Activated naive CD4-positive, alpha-beta T cell treated with anti-CD3 and anti-CD28 coated beads for 36 hours (primary cell): ENCODE results near the gene ITGB4. TPM values are rescaled to one million over a fixed set of nuclear protein-coding genes. Genes with fewer than 3 reads are reported as not detected.
"Not testable (repeated sequence)": the region's sequence is repeated elsewhere in the genome, so short reads cannot be mapped to it uniquely, and the experiment has no call there.

Experiments
- CTCF ChIA-PET: fragments of 350-600 bp; sonication (Branson Sonifier 250); formaldehyde crosslinking; loops from one replicate; lab custom pipeline; 2021; ENCODE audit warnings: antibody characterized with exemption; lab: Charles Lee
- DNase-seq: peaks from one replicate; pipeline ENCODE4 v3.0.0-alpha.2; 2020
- H3K27ac Mint-ChIP-seq: one replicate; pipeline ENCODE4 v1.8.0; 2021; ENCODE audit warnings: mild to moderate bottlenecking, mixed read lengths
- H3K27me3 Mint-ChIP-seq: one replicate; pipeline ENCODE4 v1.8.0; 2021; ENCODE audit warnings: low read depth, mixed read lengths
- H3K36me3 Mint-ChIP-seq: one replicate; pipeline ENCODE4 v1.8.0; 2021; ENCODE audit warnings: low read depth, mixed read lengths
- H3K4me1 Mint-ChIP-seq: one replicate; pipeline ENCODE4 v1.8.0; 2021; ENCODE audit warnings: low read depth, mixed read lengths
- H3K4me3 Mint-ChIP-seq: one replicate; pipeline ENCODE4 v1.8.0; 2021; ENCODE audit warnings: mild to moderate bottlenecking, moderate library complexity, mixed read lengths
- H3K9me3 Mint-ChIP-seq: one replicate; pipeline ENCODE4 v1.8.0; 2021; ENCODE audit warnings: mixed read lengths
- intact Hi-C: fragments of 100-400 bp; cut with micrococcal nuclease; formaldehyde crosslinking; loops from one replicate; pipeline ENCODE4 v1.15.1; 2023
- total RNA-seq, 2 experiments: library from RNA; stranded (reverse); gene quantifications; one replicate each; pipeline ENCODE4 v1.2.3, GENCODE V29; 2021

ITGB4 gene
- total RNA-seq, 2 experiments from 2014 or later: 0.83 to 1.0 TPM

DNA sequence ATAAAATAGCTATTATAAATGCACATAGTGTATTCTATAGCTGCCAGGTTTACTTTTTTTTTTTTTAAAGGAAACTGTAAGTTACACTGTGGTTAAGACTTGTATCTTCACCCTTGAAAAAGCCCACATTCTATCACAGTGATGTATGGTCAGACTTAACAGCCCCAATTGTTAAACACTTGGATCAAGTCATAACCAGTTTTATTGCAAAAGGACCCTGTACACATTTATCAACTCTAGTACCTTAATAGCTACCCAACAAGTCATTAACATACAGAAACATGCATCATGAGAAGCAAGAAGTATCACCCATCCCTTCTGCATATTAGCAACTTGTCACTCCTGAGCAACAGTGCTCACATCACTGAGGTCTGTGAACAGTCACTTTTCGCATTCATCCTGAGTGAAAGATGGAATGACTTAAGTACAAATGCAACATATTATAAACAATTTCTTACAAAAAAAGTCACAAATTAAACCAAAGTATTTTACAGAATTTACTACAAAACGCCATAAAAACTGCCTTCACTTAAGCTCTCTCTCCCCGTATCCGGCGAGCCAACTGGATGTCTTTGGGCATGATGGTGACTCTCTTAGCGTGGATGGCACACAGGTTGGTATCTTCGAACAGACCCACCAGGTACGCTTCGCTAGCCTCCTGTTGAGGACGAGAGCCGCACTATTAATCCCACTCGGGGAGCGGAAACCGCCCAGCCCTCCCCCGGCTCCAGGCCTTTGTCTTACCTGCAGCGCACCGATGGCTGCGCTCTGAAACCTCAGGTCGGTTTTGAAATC, 57.0 kb downstream of the ITGB4 start:
- not testable (repeated sequence) for H3K9me3 Mint-ChIP-seq, H3K27me3 Mint-ChIP-seq, DNase-seq
- Mint-ChIP-seq H3K36me3 (peaks cover 35% of the 10 kb centered on the region), H3K4me3 (peak overlapping the region; percentile 91), H3K27ac (peak overlapping the region; percentile 99), H3K4me1 (peaks cover 45% of the 10 kb centered on the region)
- intact Hi-C loops: loop anchor here (2.0 to 5.0 kb wide), 4 partner anchors 49 to 489 kb away; partner anchors contain the start of genes GALR2, SRP68, TRIM65 and UBALD2
- CTCF ChIA-PET: interaction anchor here (0.7 to 5.7 kb wide), 6 partner anchors 10 to 384 kb away, joined by 3 to 30 read pairs (median 5); partner anchors contain the start of gene GALK1

DNA sequence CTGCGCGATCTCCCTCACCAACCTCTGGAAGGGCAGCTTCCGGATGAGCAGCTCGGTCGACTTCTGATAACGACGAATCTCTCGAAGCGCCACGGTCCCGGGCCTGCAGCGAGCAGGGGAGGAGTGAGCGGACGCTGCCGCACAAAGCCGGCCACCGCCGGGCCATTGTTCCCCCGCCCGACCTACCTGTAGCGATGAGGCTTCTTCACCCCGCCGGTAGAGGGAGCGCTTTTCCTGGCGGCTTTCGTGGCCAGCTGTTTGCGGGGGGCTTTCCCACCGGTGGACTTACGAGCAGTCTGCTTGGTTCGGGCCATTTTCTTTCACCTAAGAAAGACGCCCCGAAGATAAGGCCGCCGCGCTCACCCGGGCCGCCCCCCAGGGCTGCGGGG, 57.6 kb downstream of the ITGB4 start:
- Mint-ChIP-seq H3K4me1 (peaks cover 50% of the 10 kb centered on the region), H3K4me3 (peak overlapping the region; percentile 91), H3K27ac (peak overlapping the region; percentile 99), H3K9me3 (no peaks in the 10 kb centered on the region), H3K36me3 (peaks cover 35% of the 10 kb centered on the region), H3K27me3 (peaks cover 3% of the 10 kb centered on the region)
- no peak for DNase-seq
- CTCF ChIA-PET: interaction anchor here (0.8 to 5.7 kb wide), 2 partner anchors 11 to 14 kb away, joined by 4 to 30 read pairs; partner anchors contain the start of gene GALK1
- intact Hi-C loops: loop anchor here (1.0 to 5.0 kb wide), 7 partner anchors 48 to 488 kb away; partner anchors contain the start of genes GALR2, SRP68, TRIM65 and UBALD2

DNA sequence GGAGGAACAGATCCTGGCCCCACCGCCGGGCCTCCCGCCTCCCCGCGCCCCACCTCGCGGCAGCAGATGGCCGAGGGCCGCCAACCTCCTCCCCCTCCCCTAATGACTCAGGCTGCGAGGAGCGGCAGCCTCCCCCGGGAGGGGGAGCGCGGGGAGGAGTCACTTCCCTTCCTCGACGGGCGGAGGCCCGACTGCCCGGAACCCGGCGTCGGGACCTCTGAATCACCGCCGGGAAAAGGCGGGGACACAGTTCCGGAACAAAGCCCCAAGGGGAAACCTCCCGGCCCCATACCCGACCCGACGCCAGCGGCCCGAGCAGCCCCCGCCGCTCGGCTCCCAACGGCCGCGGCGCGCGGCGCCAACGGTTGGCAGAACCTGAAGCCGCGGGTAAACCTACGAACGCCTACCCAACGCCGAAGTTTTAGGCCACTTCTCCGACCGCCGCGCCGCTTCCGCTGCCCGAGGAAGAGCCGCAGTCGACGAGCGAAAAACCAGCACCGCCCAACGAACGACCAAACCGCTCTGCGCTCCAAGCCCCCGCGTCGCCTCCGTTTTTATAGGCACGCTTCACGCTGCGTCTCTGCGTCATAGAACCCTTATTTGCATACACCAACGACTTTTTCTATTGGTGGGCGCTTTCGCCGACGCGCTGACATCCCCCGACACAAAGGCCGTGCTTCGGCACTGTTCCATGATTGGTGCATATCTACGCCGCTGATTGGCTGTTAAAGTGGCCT, 58.2 kb downstream of the ITGB4 start:
- DNase-seq: peak; percentile 97
- CTCF ChIA-PET: interaction anchor here (1.0 to 5.7 kb wide), 3 partner anchors 14 to 77 kb away, joined by 3 to 30 read pairs (median 4); partner anchors contain the start of gene GALK1
- Mint-ChIP-seq H3K27me3 (peaks cover 3% of the 10 kb centered on the region), H3K4me3 (peak overlapping the region; percentile 91), H3K4me1 (peaks cover 54% of the 10 kb centered on the region), H3K36me3 (peaks cover 35% of the 10 kb centered on the region), H3K9me3 (no peaks in the 10 kb centered on the region), H3K27ac (peak overlapping the region; percentile 99)
- intact Hi-C loops: loop anchor here (1.0 to 5.0 kb wide), 7 partner anchors 47 to 488 kb away; partner anchors contain the start of genes GALR2, SRP68, TRIM65 and UBALD2

DNA sequence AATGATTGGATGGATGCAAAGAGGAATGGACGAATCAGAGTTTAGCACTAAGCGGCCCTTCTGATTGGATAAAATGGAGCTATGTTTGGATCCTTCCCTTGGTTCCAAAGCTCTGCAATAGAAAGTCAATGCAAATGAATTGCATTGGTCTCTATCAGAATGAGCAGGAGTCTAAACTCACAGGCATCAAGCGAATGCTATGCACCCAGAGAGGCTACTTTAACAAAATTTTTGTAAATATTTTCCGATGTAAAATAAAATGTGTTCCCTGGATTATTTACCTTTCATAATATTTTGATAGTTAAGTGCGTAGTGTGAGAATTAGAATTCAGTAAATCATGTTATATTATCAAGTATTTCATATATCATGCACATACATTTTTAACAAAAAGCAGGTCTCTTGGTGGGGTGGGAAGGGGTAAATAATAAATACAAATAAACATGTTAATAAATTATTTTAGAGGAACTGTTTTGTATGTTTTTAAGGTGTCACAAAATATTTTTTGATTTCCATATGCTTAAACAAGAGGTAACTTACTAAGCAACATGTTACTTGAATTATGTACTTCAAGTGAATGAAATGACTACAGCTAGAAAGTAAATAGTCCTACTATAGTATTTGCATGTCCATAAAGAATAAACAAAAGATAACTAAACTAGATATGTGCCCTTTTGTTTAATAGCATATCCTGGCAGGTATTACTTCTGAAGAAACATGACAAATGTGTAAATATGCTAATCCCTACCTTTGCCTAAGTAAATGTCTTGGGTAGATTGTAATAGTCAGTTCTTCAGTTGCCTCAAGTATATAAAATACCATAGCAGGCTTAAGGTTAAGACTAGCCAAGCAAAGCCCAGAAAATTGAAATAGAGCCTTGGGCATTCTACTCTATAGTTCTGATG, 59.0 kb downstream of the ITGB4 start:
- H3K27ac Mint-ChIP-seq: peak overlapping the region; percentile 99
- peaks cover 35% of the 10 kb centered on the region for H3K36me3 Mint-ChIP-seq
- H3K9me3 Mint-ChIP-seq: no peaks in the 10 kb centered on the region
- H3K27me3 Mint-ChIP-seq: peaks cover 3% of the 10 kb centered on the region
- DNase-seq: no peak
- peak overlapping the region; percentile 91 for H3K4me3 Mint-ChIP-seq
- intact Hi-C loops: loop anchor here (1.0 to 10.0 kb wide), 11 partner anchors 47 to 735 kb away; partner anchors contain the start of genes GALR2, GGA3, MRPS7 and SRP68
- peaks cover 54% of the 10 kb centered on the region for H3K4me1 Mint-ChIP-seq
- CTCF ChIA-PET: interaction anchor here (1.0 to 1.4 kb wide), 2 partner anchors 47 to 76 kb away, joined by 3 to 4 read pairs; no protein-coding TSS in a partner anchor

- Mint-ChIP-seq H3K4me1 (peaks cover 50% of the 10 kb centered on the region), H3K36me3 (peaks cover 11% of the 10 kb centered on the region), H3K9me3 (no peaks in the 10 kb centered on the region)
Observed at GRCh38 chr17:75783069-75783783, 62.0 kb downstream of the ITGB4 start.

GRCh38 chr17:75783803-75784472, 62.7 kb downstream of the ITGB4 start:
- CTCF ChIA-PET: interaction anchor here (0.6 to 2.7 kb wide), 11 partner anchors 11 to 278 kb away, joined by 3 to 17 read pairs (median 4); partner anchors contain the start of gene GALK1
- H3K4me3 Mint-ChIP-seq: peak overlapping the region; percentile 90
- peak; percentile 43 for DNase-seq
- H3K27me3 Mint-ChIP-seq: peaks cover 3% of the 10 kb centered on the region
- no peaks in the 10 kb centered on the region for H3K9me3 Mint-ChIP-seq
- intact Hi-C loops: loop anchor here (1.0 to 10.0 kb wide), 13 partner anchors 8 to 731 kb away; partner anchors contain the start of genes ACOX1, GGA3, MRPS7 and RECQL5
- peaks cover 49% of the 10 kb centered on the region for H3K4me1 Mint-ChIP-seq
- H3K36me3 Mint-ChIP-seq: peaks cover 4% of the 10 kb centered on the region
- peak overlapping the region; percentile 100 for H3K27ac Mint-ChIP-seq

More at GRCh38 chr17:75783069-75783783, 62.0 kb downstream of the ITGB4 start:
- CTCF ChIA-PET: interaction anchor here (0.6 to 2.7 kb wide), 18 partner anchors 10 to 729 kb away, joined by 3 to 17 read pairs (median 4); partner anchors contain the start of gene GALK1
- Mint-ChIP-seq H3K4me3 (peak overlapping the region; percentile 90), H3K27ac (peak overlapping the region; percentile 100), H3K27me3 (peaks cover 3% of the 10 kb centered on the region)
- intact Hi-C loops: loop anchor here (5.0 to 10.0 kb wide), 4 partner anchors 409 to 732 kb away; partner anchors contain the start of genes GGA3, MRPS7 and SUMO2
- DNase-seq: no peak

DNA sequence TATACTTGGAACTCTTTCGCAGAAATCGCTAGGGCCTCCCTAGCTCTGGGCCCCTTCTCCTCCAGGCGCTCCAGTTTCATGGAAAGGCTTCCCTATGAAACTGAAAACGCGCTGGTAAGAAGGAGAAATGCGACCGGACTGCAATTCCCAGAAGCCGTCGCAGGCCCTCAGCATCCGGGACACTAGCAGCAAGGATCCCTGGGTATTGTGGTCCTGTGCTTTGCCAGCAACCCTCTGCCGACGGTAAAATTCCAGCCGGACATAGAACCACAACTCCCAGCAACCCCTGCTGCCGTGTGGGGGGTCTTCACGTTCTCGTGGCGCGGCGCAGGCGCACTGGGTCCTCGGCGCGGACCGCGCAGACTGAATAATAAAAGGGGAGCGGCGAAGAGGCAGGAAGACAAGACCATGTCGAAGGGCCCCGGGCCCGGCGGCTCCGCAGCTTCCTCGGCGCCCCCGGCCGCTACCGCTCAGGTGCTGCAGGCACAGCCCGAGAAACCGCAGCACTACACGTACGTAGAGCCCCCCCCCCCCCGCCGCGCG, 63.3 kb downstream of the ITGB4 start, which contains the start of gene UNK:
Gene UNK (plus strand): TSS at position 334 of the 543 bp plus-strand sequence. CDS start 75 bp downstream, at position 409.
- peak; percentile 98 for DNase-seq
- H3K27ac Mint-ChIP-seq: peak within 1 kb of the TSS; percentile 100
- peaks cover 51% of the 10 kb centered on the region for H3K4me1 Mint-ChIP-seq
- intact Hi-C loops: loop anchor here (1.0 to 10.0 kb wide), 13 partner anchors 8 to 730 kb away; partner anchors contain the start of genes ACOX1, GGA3, MRPS7 and RECQL5
- peaks cover 2% of the 10 kb centered on the region for H3K27me3 Mint-ChIP-seq
- peak within 1 kb of the TSS; percentile 90 for H3K4me3 Mint-ChIP-seq
- CTCF ChIA-PET: interaction anchor here (1.3 to 2.7 kb wide), 3 partner anchors 20 to 42 kb away, joined by 3 to 17 read pairs (median 7); partner anchors contain the start of gene GALK1
- no peaks in the 10 kb centered on the region for H3K9me3 Mint-ChIP-seq
- H3K36me3 Mint-ChIP-seq: peaks cover 3% of the 10 kb centered on the region

DNA sequence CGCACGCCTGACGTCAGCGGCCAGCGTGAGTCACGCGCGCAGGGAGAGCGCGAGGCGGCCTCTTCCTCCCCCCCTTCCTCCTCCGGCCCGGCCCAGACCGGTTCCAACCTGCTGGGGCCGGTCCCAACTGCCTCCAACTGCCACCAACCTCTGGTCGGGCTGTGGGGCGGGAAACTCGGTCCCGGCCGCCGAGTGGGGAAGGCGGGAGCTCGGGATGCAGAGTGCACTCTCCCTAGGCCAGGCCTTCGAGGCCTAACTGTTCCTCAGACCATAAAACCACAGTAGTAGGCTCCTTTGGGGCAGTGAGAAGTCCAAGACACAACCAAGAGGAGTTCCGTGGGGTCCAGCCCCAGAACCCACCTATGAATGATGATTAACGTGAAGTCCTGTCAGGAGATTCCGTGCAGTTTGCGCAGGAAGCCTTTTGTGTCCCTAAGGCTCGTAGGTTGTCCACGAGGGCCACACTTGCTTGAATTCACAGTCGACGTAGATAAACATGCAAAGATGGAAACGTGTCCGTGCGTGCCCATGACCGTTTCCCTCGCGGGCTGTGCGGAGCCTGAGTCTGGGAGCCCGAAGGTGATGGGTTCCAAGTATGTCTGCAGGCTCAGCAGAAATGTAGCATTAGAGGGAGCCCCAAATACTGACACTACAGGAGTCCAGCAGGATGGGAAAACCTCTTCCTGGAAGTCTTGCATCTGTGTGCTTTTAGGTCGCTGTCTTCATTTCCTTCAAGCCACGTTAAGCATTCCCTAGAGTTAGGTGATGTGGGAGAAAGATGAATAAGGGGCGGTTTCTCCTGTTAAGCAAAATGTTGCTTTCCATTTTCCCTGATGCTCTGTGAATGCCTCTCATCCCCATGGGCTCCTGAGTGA, 64.0 kb downstream of the ITGB4 start:
- Mint-ChIP-seq H3K27me3 (no peaks in the 10 kb centered on the region), H3K4me1 (peaks cover 45% of the 10 kb centered on the region), H3K36me3 (peaks cover 1% of the 10 kb centered on the region), H3K9me3 (no peaks in the 10 kb centered on the region), H3K4me3 (peak overlapping the region; percentile 90), H3K27ac (peak overlapping the region; percentile 100)
- CTCF ChIA-PET: interaction anchor here (0.6 to 3.3 kb wide), 7 partner anchors 9 to 45 kb away, joined by 3 to 18 read pairs (median 6); partner anchors contain the start of gene GALK1
- intact Hi-C loops: loop anchor here (2.0 to 10.0 kb wide), 4 partner anchors 48 to 730 kb away; partner anchors contain the start of genes GGA3, MRPS7 and SUMO2
- DNase-seq: peak; percentile 93

- CTCF ChIA-PET: interaction anchor here (0.6 to 1.1 kb wide), 3 partner anchors 36 to 88 kb away, joined by 3 to 4 read pairs (median 3); partner anchors contain the start of gene TRIM47
- no peak overlapping the region for H3K4me3 Mint-ChIP-seq
- no peak for DNase-seq
- no peaks in the 10 kb centered on the region for H3K27me3 Mint-ChIP-seq
- no peaks in the 10 kb centered on the region for H3K9me3 Mint-ChIP-seq
- H3K4me1 Mint-ChIP-seq: peaks cover 38% of the 10 kb centered on the region
- no peak overlapping the region for H3K27ac Mint-ChIP-seq
- intact Hi-C loops: no loop called here
- peaks cover 8% of the 10 kb centered on the region for H3K36me3 Mint-ChIP-seq
Observed at GRCh38 chr17:75791254-75791653, 70.0 kb downstream of the ITGB4 start.
